OCI-LY1 (cell line): ENCODE data around the gene COX19.

Experiments
- H2AFZ ChIP-seq: fragments of 200-600 bp; sonication (generic), shearing (Covaris generic); 2 replicates; pipeline ENCODE4 v1.6.0; 2014; ENCODE audit warnings: antibody characterized with exemption, mild to moderate bottlenecking, low read length
- H3F3A ChIP-seq: fragments of 200-600 bp; sonication (generic), shearing (Covaris generic); 2 replicates; pipeline ENCODE4 v1.6.0; 2014; ENCODE audit warnings: mild to moderate bottlenecking, antibody characterized with exemption, low read length, moderate library complexity; ENCODE audit not compliant: insufficient read depth
- H3K27ac ChIP-seq: fragments of 200-600 bp; sonication (generic); 2 replicates; pipeline ENCODE4 v1.5.1; 2014; ENCODE audit warnings: low read length, mixed run types, mild to moderate bottlenecking, low read depth; ENCODE audit not compliant: poor library complexity, severe bottlenecking
- H3K27me3 ChIP-seq: fragments of 200-600 bp; sonication (generic); 2 replicates; pipeline ENCODE4 v1.6.0; 2014; ENCODE audit warnings: antibody characterized with exemption, mild to moderate bottlenecking, low read length, moderate library complexity; ENCODE audit not compliant: insufficient read depth
- H3K36me3 ChIP-seq: fragments of 200-600 bp; sonication (generic); 2 replicates; pipeline ENCODE4 v1.6.1; 2014; ENCODE audit warnings: mild to moderate bottlenecking, antibody characterized with exemption, low read length, moderate library complexity, mixed read lengths; ENCODE audit not compliant: insufficient read depth
- H3K4me1 ChIP-seq: fragments of 200-600 bp; sonication (generic); 2 replicates; pipeline ENCODE4 v1.5.1; 2014; ENCODE audit warnings: mild to moderate bottlenecking, low read length, moderate library complexity; ENCODE audit not compliant: insufficient read depth, severe bottlenecking
- H3K4me2 ChIP-seq: fragments of 200-600 bp; sonication (generic), shearing (Covaris generic); 2 replicates; pipeline ENCODE4 v1.6.1; 2014; ENCODE audit warnings: low read length
- H3K4me3 ChIP-seq: fragments of 200-600 bp; sonication (generic); 2 replicates; pipeline ENCODE4 v1.5.1; 2014; ENCODE audit warnings: low read length, low read depth, mild to moderate bottlenecking, mixed read lengths; ENCODE audit not compliant: poor library complexity, severe bottlenecking
- H3K79me2 ChIP-seq: fragments of 200-600 bp; shearing (Covaris generic); 2 replicates; pipeline ENCODE4 v1.6.1; 2016; ENCODE audit warnings: mixed run types, low read length, mixed read lengths; ENCODE audit not compliant: insufficient read depth
- H3K9ac ChIP-seq: fragments of 200-600 bp; sonication (generic), shearing (Covaris generic); 2 replicates; pipeline ENCODE4 v1.6.1; 2014; ENCODE audit warnings: mild to moderate bottlenecking, low read length, mixed read lengths
- H3K9me2 ChIP-seq: fragments of 200-600 bp; sonication (generic), shearing (Covaris generic); 2 replicates; pipeline ENCODE4 v1.6.1; 2014; ENCODE audit warnings: low read depth, mild to moderate bottlenecking, low read length, mixed read lengths
- H3K9me3 ChIP-seq: fragments of 200-600 bp; shearing (Covaris generic); 2 replicates; pipeline ENCODE4 v1.6.1; 2014; ENCODE audit warnings: low read length, mixed read lengths
- H4K20me1 ChIP-seq: fragments of 200-600 bp; sonication (generic), shearing (Covaris generic); 2 replicates; pipeline ENCODE4 v1.6.0; 2016; ENCODE audit warnings: mild to moderate bottlenecking, low read length; ENCODE audit not compliant: insufficient read depth
- CTCF ChIP-seq: fragments of 200-600 bp; sonication (generic), shearing (Covaris generic); IDR thresholded peaks from 2 replicates; pipeline ENCODE4 v1.5.1; 2017; ENCODE audit warnings: mild to moderate bottlenecking, antibody characterized with exemption, low read length, moderate library complexity, mixed read lengths
- EZH2 ChIP-seq: fragments of 200-600 bp; sonication (generic), shearing (Covaris generic); IDR thresholded peaks from 2 replicates; pipeline ENCODE4 v1.8.0; 2017; ENCODE audit warnings: borderline replicate concordance, mixed run types, mild to moderate bottlenecking, antibody characterized with exemption, low read length, moderate library complexity, mixed read lengths

The COX19 gene

GRCh38 chr7:973312-973711, 2.0 kb downstream of the COX19 start:
- H3K36me3 ChIP-seq = peaks cover 46% of the 10 kb centered on the region
- H3K4me3 ChIP-seq = no peak overlapping the region
- no peak overlapping the region for H3K27ac ChIP-seq
- peaks cover 10% of the 10 kb centered on the region for H3K79me2 ChIP-seq
- H2AFZ ChIP-seq = no peak overlapping the region
- no peaks in the 10 kb centered on the region; the same call in 1 of the 2 replicates for H4K20me1 ChIP-seq
- no peak overlapping the region for H3K9ac ChIP-seq
- H3K9me3 ChIP-seq = no peaks in the 10 kb centered on the region
- no peaks in the 10 kb centered on the region for H3F3A ChIP-seq
- peaks cover 6% of the 10 kb centered on the region for H3K4me1 ChIP-seq
- no peaks in the 10 kb centered on the region for H3K27me3 ChIP-seq
- no peaks in the 10 kb centered on the region for H3K9me2 ChIP-seq
- TF ChIP-seq EZH2 (no peak), CTCF (no peak)
- H3K4me2 ChIP-seq = no peak overlapping the region

DNA sequence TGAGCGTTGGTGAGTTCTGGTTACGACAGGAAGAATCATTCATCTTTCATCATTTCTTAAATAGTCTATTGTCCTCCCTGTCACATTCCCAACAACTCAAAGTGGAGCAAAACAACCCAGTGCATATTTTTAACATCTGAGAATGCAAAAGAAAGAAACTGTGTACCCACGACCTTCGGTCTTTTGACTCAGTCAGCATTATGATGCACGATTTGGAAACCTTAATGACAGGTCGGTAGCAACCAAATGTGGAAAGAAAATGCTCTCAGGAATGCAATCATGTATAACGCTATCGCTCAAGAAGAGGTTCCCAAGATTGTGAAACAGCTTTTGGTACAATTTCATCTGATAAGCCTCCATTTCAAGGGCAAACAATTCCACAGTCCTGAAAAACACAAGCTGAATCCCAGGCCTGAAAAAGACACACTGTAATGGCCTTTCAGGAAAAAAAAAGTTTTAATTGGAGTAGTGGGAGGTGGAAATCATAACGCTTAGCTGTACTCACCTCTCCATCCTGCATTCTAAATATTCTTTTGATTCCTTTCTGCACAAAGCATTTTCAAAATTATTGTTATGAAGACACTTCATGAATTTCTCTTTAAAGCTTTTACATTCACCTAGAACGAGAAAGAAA, 2.6 kb downstream of the COX19 start:
- H3K4me2 ChIP-seq = no peak overlapping the region

DNA sequence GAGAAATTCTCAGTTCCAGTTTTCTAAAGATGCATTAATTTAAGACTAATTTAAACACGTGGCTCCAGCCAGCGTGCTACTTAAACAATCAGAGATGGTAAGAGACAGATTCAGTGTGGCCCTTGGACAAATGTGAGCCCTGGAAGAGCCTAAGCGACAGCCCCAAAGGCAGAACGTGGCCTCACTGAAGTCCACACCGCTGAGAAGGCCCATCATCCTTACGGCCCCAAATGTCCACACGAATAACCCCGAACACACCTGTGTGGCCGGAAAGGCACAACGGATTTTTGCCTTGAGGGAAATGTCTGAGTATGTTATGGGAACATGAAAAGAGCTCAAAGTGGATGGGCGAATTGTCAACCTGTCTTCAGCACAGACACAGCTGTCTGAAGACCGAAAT, 3.2 kb downstream of the COX19 start:
- no peaks in the 10 kb centered on the region; the same call in 1 of the 2 replicates for H4K20me1 ChIP-seq
- TF ChIP-seq CTCF = no peak
- no peak for TF ChIP-seq EZH2
- H3K27ac ChIP-seq = no peak overlapping the region
- H3K9me3 ChIP-seq = no peaks in the 10 kb centered on the region
- H3K79me2 ChIP-seq = peaks cover 10% of the 10 kb centered on the region
- H3K4me3 ChIP-seq = no peak overlapping the region
- peaks cover 6% of the 10 kb centered on the region for H3K4me1 ChIP-seq
- no peaks in the 10 kb centered on the region for H3F3A ChIP-seq
- peaks cover 58% of the 10 kb centered on the region for H3K36me3 ChIP-seq
- H3K9ac ChIP-seq = no peak overlapping the region
- no peak overlapping the region for H2AFZ ChIP-seq
- H3K4me2 ChIP-seq = no peak overlapping the region
- no peaks in the 10 kb centered on the region for H3K27me3 ChIP-seq
- H3K9me2 ChIP-seq = no peaks in the 10 kb centered on the region

More for the DNA sequence above, 2.6 kb downstream of the COX19 start:
- H3K79me2 ChIP-seq = peaks cover 10% of the 10 kb centered on the region
- no peaks in the 10 kb centered on the region for H3F3A ChIP-seq
- H3K4me1 ChIP-seq = peaks cover 6% of the 10 kb centered on the region
- H2AFZ ChIP-seq = no peak overlapping the region
- H3K9me3 ChIP-seq = no peaks in the 10 kb centered on the region
- H3K36me3 ChIP-seq = peaks cover 51% of the 10 kb centered on the region
- no peak overlapping the region for H3K27ac ChIP-seq
- H4K20me1 ChIP-seq = no peaks in the 10 kb centered on the region; the same call in 1 of the 2 replicates
- TF ChIP-seq CTCF (no peak), EZH2 (no peak)
- no peaks in the 10 kb centered on the region for H3K9me2 ChIP-seq
- H3K4me3 ChIP-seq = no peak overlapping the region
- H3K27me3 ChIP-seq = no peaks in the 10 kb centered on the region
- no peak overlapping the region for H3K9ac ChIP-seq
